HCT116 (cell line): ENCODE measurements around the gene SUSD5. TPM values are rescaled to one million over a fixed set of nuclear protein-coding genes. Genes with fewer than 3 reads are reported as not detected.

ENCODE experiments used
- ATAC-seq: fragments of 200-7000 bp; cut with Tn5 transposase; 2 replicates; pipeline ENCODE4 v1.9.1; 2020; ENCODE audit warnings: mild to moderate bottlenecking, moderate library complexity
- BruUV-seq: library from RNA; stranded (reverse); fragments of 400-500 nt; replicated peaks from 2 replicates; lab custom pipeline; 2021; lab: Mats Ljungman, UMichigan
- CTCF ChIA-PET: fragments of 300-600 bp; sonication (Branson Sonifier 250); formaldehyde crosslinking; loops from one replicate; lab custom pipeline; 2021; ENCODE audit warnings: antibody characterized with exemption; lab: Charles Lee
- POLR2A ChIA-PET: fragments of 300-600, 350-600 bp; sonication (Branson Sonifier 250); formaldehyde crosslinking; loops from one replicate; lab custom pipeline; 2021; ENCODE audit warnings: antibody characterized with exemption; lab: Charles Lee
- RAD21 ChIA-PET, 2 experiments: fragments of 300-600 bp; sonication (Branson Sonifier 250); formaldehyde crosslinking; loops; one replicate each; lab custom pipeline; 2023; ENCODE audit warnings: low total read pairs in 2 of 2; ENCODE audit not compliant: uncharacterized antibody in 2 of 2, unreplicated experiment in 2 of 2, low non-redundant PET in 1 of 2; lab: Charles Lee
- DNase-seq: peaks from one replicate; pipeline ENCODE4 v3.0.0-alpha.2; 2010; ENCODE audit warnings: low read depth, low spot score
- H2AFZ ChIP-seq: fragments of 200-600 bp; shearing (Covaris generic), sonication (generic); 2 replicates; pipeline ENCODE4 v1.6.1; 2017; ENCODE audit warnings: low read depth, mixed run types, mixed read lengths, antibody characterized with exemption, low read length; ENCODE audit not compliant: poor library complexity, severe bottlenecking
- H3K27ac ChIP-seq: 2 replicates; pipeline ENCODE4 v1.5.1; 2012; ENCODE audit warnings: low read depth, low read length
- H3K27me3 ChIP-seq: fragments of 200-600 bp; sonication (generic); 2 replicates; pipeline ENCODE4 v1.6.1; 2016; ENCODE audit warnings: mixed run types, low read length, mixed read lengths; ENCODE audit not compliant: insufficient read depth
- H3K36me3 ChIP-seq, 2 experiments: fragments of 200-500 bp in 1 of 2; fragments of 200-600 bp in 1 of 2; sonication (Bioruptor generic) in 1 of 2; sonication (generic) in 1 of 2; 2 replicates each; pipeline versions ENCODE4 v1.5.1 to v1.6.1; 2014 to 2016; ENCODE audit warnings: low read length in 2 of 2, inconsistent platforms in 1 of 2, mixed read lengths in 1 of 2, mixed run types in 1 of 2; ENCODE audit not compliant: insufficient read depth in 2 of 2, control insufficient read depth in 1 of 2
- H3K4me1 ChIP-seq, 2 experiments: fragments of 200-600 bp in 1 of 2; sonication (generic) in 1 of 2; 2 replicates each; pipeline versions ENCODE4 v1.5.1 to v1.6.1; 2012 to 2017; ENCODE audit warnings: low read length in 2 of 2, inconsistent platforms in 1 of 2, mild to moderate bottlenecking in 1 of 2, mixed read lengths in 1 of 2, mixed run types in 1 of 2, moderate library complexity in 1 of 2; ENCODE audit not compliant: insufficient read depth in 2 of 2, control insufficient read depth in 1 of 2
- H3K4me2 ChIP-seq: fragments of 200-600 bp; sonication (generic); 2 replicates; pipeline ENCODE4 v1.6.1; 2017; ENCODE audit warnings: mixed run types, low read length, mixed read lengths
- H3K4me3 ChIP-seq, 2 experiments: fragments of 200-600 bp in 1 of 2; sonication (generic) in 1 of 2; replicated peaks in 1 of 2; 2 replicates each; pipeline ENCODE4 v1.5.1; 2011 to 2016; ENCODE audit warnings: low read length in 2 of 2, control low read depth in 1 of 2, low read depth in 1 of 2, mild to moderate bottlenecking in 1 of 2, mixed read lengths in 1 of 2, mixed run types in 1 of 2
- H3K79me2 ChIP-seq: fragments of 200-600 bp; sonication (generic); 2 replicates; pipeline ENCODE4 v1.6.1; 2017; ENCODE audit warnings: mild to moderate bottlenecking, mixed run types, low read length, moderate library complexity, mixed read lengths; ENCODE audit not compliant: insufficient read depth
- H3K9ac ChIP-seq: fragments of 200-600 bp; sonication (generic); 2 replicates; pipeline ENCODE4 v1.6.1; 2016; ENCODE audit warnings: low read length, mixed read lengths
- H3K9me2 ChIP-seq: fragments of 200-600 bp; sonication (generic), shearing (Covaris generic); 2 replicates; pipeline ENCODE4 v1.6.1; 2017; ENCODE audit warnings: mixed run types, mild to moderate bottlenecking, moderate library complexity; ENCODE audit not compliant: insufficient read depth
- H3K9me3 ChIP-seq, 2 experiments: fragments of 200-500 bp in 1 of 2; fragments of 200-600 bp in 1 of 2; sonication (Bioruptor generic) in 1 of 2; sonication (generic) in 1 of 2; 2 replicates each; pipeline ENCODE4 v1.6.1; 2014 to 2017; ENCODE audit warnings: low read length in 2 of 2, mixed read lengths in 2 of 2, inconsistent platforms in 1 of 2, low read depth in 1 of 2, mild to moderate bottlenecking in 1 of 2, mixed run types in 1 of 2, moderate library complexity in 1 of 2; ENCODE audit not compliant: control insufficient read depth in 1 of 2, insufficient read depth in 1 of 2
- H4K20me1 ChIP-seq: fragments of 200-600 bp; sonication (generic), shearing (Covaris generic); 2 replicates; pipeline ENCODE4 v1.6.1; 2017; ENCODE audit warnings: mixed run types, mild to moderate bottlenecking, moderate library complexity; ENCODE audit not compliant: insufficient read depth
- CEBPB ChIP-seq: IDR thresholded peaks from 2 replicates; pipeline ENCODE4 v1.6.1; 2012; ENCODE audit warnings: low read depth
- ELF1 ChIP-seq: IDR thresholded peaks from 2 replicates; pipeline ENCODE4 v1.6.1; 2012; ENCODE audit warnings: low read depth, borderline replicate concordance
- EZH2 ChIP-seq: fragments of 200-600 bp; sonication (generic); IDR thresholded peaks from 2 replicates; pipeline ENCODE4 v1.6.1; 2017; ENCODE audit warnings: antibody characterized with exemption, mixed run types
- JUND ChIP-seq: IDR thresholded peaks from 2 replicates; pipeline ENCODE4 v1.6.1; 2012
- MAX ChIP-seq: IDR thresholded peaks from 2 replicates; pipeline ENCODE4 v1.6.1; 2012
- POLR2A ChIP-seq: IDR thresholded peaks from 2 replicates; pipeline ENCODE4 v1.7.0; 2011; ENCODE audit warnings: borderline replicate concordance; ENCODE audit not compliant: insufficient read depth, insufficient read length; ENCODE audit errors: extremely low read depth
- POLR2AphosphoS5 ChIP-seq: IDR thresholded peaks from 2 replicates; pipeline ENCODE4 v1.6.1; 2011; ENCODE audit warnings: mild to moderate bottlenecking, low read depth, low read length, moderate library complexity
- RAD21 ChIP-seq: IDR thresholded peaks from 2 replicates; pipeline ENCODE4 v1.6.1; 2012; ENCODE audit warnings: low read depth, mild to moderate bottlenecking
- SIN3A ChIP-seq: IDR thresholded peaks from 2 replicates; pipeline ENCODE4 v1.6.1; 2012; ENCODE audit warnings: low read depth
- SP1 ChIP-seq: IDR thresholded peaks from 2 replicates; pipeline ENCODE4 v1.6.1; 2012; ENCODE audit warnings: low read depth
- SRF ChIP-seq: IDR thresholded peaks from 2 replicates; pipeline ENCODE4 v1.6.1; 2012; ENCODE audit warnings: low read depth
- TCF7L2 ChIP-seq: IDR thresholded peaks from 2 replicates; pipeline ENCODE4 v1.7.0; 2011; ENCODE audit warnings: borderline replicate concordance, inconsistent platforms; ENCODE audit not compliant: insufficient read depth, insufficient read length; ENCODE audit errors: extremely low read depth
- YY1 ChIP-seq: IDR thresholded peaks from 2 replicates; pipeline ENCODE4 v1.6.1; 2011; ENCODE audit warnings: low read length, low read depth, moderate library complexity, mild to moderate bottlenecking; ENCODE audit not compliant: insufficient replicate concordance; ENCODE audit errors: extremely low read depth
- ZBTB33 ChIP-seq: IDR thresholded peaks from 2 replicates; pipeline ENCODE4 v1.6.1; 2011; ENCODE audit warnings: mild to moderate bottlenecking, low read length, moderate library complexity; ENCODE audit not compliant: insufficient replicate concordance; ENCODE audit errors: extremely low read depth
- ZFX ChIP-seq: fragments of 450-650 bp; IDR thresholded peaks from 2 replicates; pipeline ENCODE4 v1.6.1; 2017
- ZNF274 ChIP-seq: fragments of 200-500 bp; sonication (Bioruptor generic); IDR thresholded peaks from 2 replicates; pipeline ENCODE4 v1.6.1; 2014; ENCODE audit warnings: mild to moderate bottlenecking, low read depth, low read length, inconsistent platforms
- intact Hi-C: fragments of 100-400 bp; cut with micrococcal nuclease; formaldehyde crosslinking; loops from 2 replicates; pipeline ENCODE4 v1.10.0; 2022
- total RNA-seq: library from RNA; stranded (reverse); gene quantifications from one replicate; pipeline ENCODE4 v1.2.1, GENCODE V29; 2021; ENCODE audit not compliant: unreplicated experiment

Gene SUSD5
- total RNA-seq, 1 experiment from 2014 or later, result not detected

- H3K4me3 ChIP-seq, result no peak overlapping the region
- no peak overlapping the region for H3K4me2 ChIP-seq
- DNase-seq (no peak), ATAC-seq (no peak)
- CTCF ChIA-PET, result no interaction called here
- intact Hi-C loops, result no loop called here
- POLR2A ChIA-PET, result no interaction called here
- no TSS peak for BruUV-seq
- H3K9ac ChIP-seq, result no peak overlapping the region
- RAD21 ChIA-PET, result no interaction called here
- no peaks in the 10 kb centered on the region for H3K4me1 ChIP-seq
- no peaks in the 10 kb centered on the region for H3K9me2 ChIP-seq
- no peaks in the 10 kb centered on the region for H3K27me3 ChIP-seq
- H4K20me1 ChIP-seq, result no peaks in the 10 kb centered on the region
- H3K9me3 ChIP-seq, result no peaks in the 10 kb centered on the region
- H3K36me3 ChIP-seq, result no peaks in the 10 kb centered on the region
- no peak overlapping the region for H2AFZ ChIP-seq
- H3K27ac ChIP-seq, result no peak overlapping the region
- TF ChIP-seq ZFX (no peak), SP1 (no peak), ZBTB33 (no peak), SIN3A (no peak), JUND (no peak), TCF7L2 (no peak), POLR2A (no peak), MAX (no peak), SRF (no peak), ZNF274 (no peak), ELF1 (no peak), YY1 (no peak), CEBPB (no peak), RAD21 (no peak), POLR2AphosphoS5 (no peak), EZH2 (no peak)
- no peaks in the 10 kb centered on the region for H3K79me2 ChIP-seq
Observed at GRCh38 chr3:33196538-33196937, 22.1 kb downstream of the SUSD5 start.
